Hair follicular keratinocyte (primary cell): ENCODE measurements around the gene OLA1. TPM values are rescaled to one million over a fixed set of nuclear protein-coding genes. Genes with fewer than 3 reads are reported as not detected.

Experiments
- total RNA-seq: library from RNA; depleted of rRNA; stranded (reverse); fragments of >200 nt; gene quantifications from 2 replicates; pipeline ENCODE4 v1.2.3, GENCODE V29; 2015

OLA1 gene
- total RNA-seq = 131 and 162 TPM in 2 replicates

DNA sequence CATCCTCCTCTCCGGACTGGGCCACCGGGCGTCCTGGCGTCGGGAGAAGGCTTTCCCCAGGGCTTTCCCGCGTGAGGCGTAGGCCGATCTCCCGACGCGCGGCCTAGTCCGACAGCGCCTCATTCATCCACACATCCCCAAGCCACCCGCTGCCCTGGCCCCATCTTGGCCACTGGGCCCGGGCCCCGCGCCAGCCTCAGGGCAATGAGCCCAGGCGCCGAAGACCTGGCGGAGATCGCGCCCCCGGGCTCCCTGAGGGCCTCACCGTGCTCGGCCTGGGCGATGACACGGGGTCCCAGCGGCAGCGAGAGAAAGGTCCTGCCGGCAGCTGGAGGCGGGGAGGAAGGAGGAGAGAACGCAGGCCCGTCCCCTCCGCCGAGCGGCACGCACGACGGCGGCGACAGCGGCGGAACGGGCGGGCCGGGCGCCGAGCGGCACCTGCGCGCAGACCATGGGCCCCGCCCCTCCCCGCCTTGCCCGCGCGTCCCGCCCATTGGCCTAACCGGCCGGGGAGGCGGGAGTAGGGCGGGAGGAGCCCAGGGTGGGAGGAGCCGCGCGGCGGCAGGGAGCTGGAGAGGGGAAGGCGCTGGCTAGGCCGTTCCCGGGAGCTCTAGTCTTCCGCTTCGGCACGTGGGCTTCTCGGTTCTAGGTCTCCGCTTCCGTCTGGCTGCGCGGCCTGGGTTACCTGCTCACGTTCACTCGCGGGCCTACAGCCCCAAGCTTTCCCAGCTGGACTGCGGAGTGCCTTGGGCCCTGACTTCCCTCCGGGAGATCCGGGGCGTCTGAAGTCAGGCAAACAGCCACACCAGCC lies at the start of gene OLA1:
OLA1 (minus strand) TSS at position 346 of the 811 bp plus-strand sequence. CDS start 1,717 bp downstream, outside the sequence.

Other genes starting within 250 kb of the OLA1 start
- gene SP9, start 86.4 kb upstream of the OLA1 start, total RNA-seq = not detected in 2 replicates
- 6.3 and 8.0 TPM in 2 replicates for gene SCRN3, start 147.2 kb upstream of the OLA1 start, total RNA-seq
- 1.7 and 2.0 TPM in 2 replicates for gene GPR155, start 238.5 kb upstream of the OLA1 start, total RNA-seq